22Rv1 (cell line): ENCODE results near the gene SETDB2.

Experiments used
- CTCF ChIP-seq: fragments of 450-650 bp; IDR thresholded peaks from 2 replicates; pipeline ENCODE4 v1.5.1; 2017; ENCODE audit warnings: mild to moderate bottlenecking
- ZFX ChIP-seq: fragments of 450-650 bp; IDR thresholded peaks from 2 replicates; pipeline ENCODE4 v1.6.1; 2017; ENCODE audit warnings: antibody characterized with exemption, borderline replicate concordance

- no peak for TF ChIP-seq CTCF
- TF ChIP-seq ZFX: no peak
Observed at GRCh38 chr13:49528161-49528560, 84.1 kb downstream of the SETDB2 start.
